Heart left ventricle (tissue), 16 donors: ENCODE data around the gene HEMGN. TPM values are rescaled to one million over a fixed set of nuclear protein-coding genes. Genes with fewer than 3 reads are reported as not detected.

Experiments used
- ATAC-seq, 4 donors: fragments of 200-7000 bp; cut with Tn5 transposase; one replicate each; pipeline ENCODE4 v1.9.1; 2020 to 2022; ENCODE audit warnings: moderate library complexity in 4 of 4, mild to moderate bottlenecking in 3 of 4, moderate number of reproducible peaks in 1 of 4
- DNase-seq, 5 donors: peaks; one replicate each; pipeline ENCODE4 v3.0.0-alpha.2; 2020
- H3K27ac ChIP-seq, 12 donors: fragments of 200-600 bp; sonication (generic) in 4 of 12; one replicate each; pipeline versions ENCODE4 v1.5.0 to v1.8.0; 2016 to 2022; ENCODE audit warnings: mild to moderate bottlenecking in 2 of 12
- H3K27me3 ChIP-seq, 9 donors: fragments of 200-600 bp; sonication (generic) in 2 of 9; one replicate each; pipeline versions ENCODE4 v1.5.1 to v1.8.0; 2016 to 2022; ENCODE audit warnings: mild to moderate bottlenecking in 3 of 9
- H3K36me3 ChIP-seq, 9 donors: fragments of 200-600 bp; sonication (generic) in 2 of 9; one replicate each; pipeline versions ENCODE4 v1.5.0 to v1.8.0; 2018 to 2022; ENCODE audit warnings: mild to moderate bottlenecking in 2 of 9
- H3K4me1 ChIP-seq, 12 donors: fragments of 200-600 bp; sonication (generic) in 4 of 12; one replicate each; pipeline versions ENCODE4 v1.5.0 to v1.8.0; 2016 to 2022; ENCODE audit warnings: mild to moderate bottlenecking in 3 of 12
- H3K4me3 ChIP-seq, 12 donors: fragments of 200-600 bp; sonication (generic) in 4 of 12; one replicate each; pipeline versions ENCODE4 v1.5.0 to v1.8.0; 2017 to 2022; ENCODE audit warnings: mild to moderate bottlenecking in 9 of 12, moderate library complexity in 4 of 12
- H3K9me3 ChIP-seq, 12 donors: fragments of 200-600 bp; sonication (generic) in 4 of 12; one replicate each; pipeline versions ENCODE4 v1.5.0 to v1.8.0; 2016 to 2022; ENCODE audit warnings: mild to moderate bottlenecking in 1 of 12
- POLR2A ChIP-seq, 2 donors: fragments of 450-650 bp; IDR thresholded peaks; one replicate each; pipeline ENCODE4 v1.6.1; 2017; ENCODE audit warnings: antibody characterized with exemption in 2 of 2, mild to moderate bottlenecking in 2 of 2, moderate library complexity in 2 of 2
- WGBS, 4 donors: extraction: QIAGEN DNeasy Blood & Tissue Kit in 2 of 4; methylation state at CpG; one replicate each; pipeline versions ENCODE4 v1.1.5 to v1.1.7; 2013 to 2018; 5-methylcytosine and 5-hydroxymethylcytosine counted together
- intact Hi-C, 10 donors: fragments of 100-400 bp; cut with DNase I; formaldehyde crosslinking; loops; one replicate each; pipeline versions ENCODE4 v1.11.1 to v1.14.2; 2022
- polyA plus RNA-seq, 2 donors: library from polyadenylated mRNA; stranded (reverse); fragments of 200-250 nt; gene quantifications; one replicate each; pipeline ENCODE4 v1.2.3, GENCODE V29; 2013
- total RNA-seq, 9 donors: library from RNA; depleted of rRNA in 2 of 9; stranded (reverse); fragments of >200 nt in 2 of 9; fragmentation: NEBNext Ultra II Directional in 3 of 9; extraction: Animal tissue kit (Norgen Biotek cat#: 25700) in 3 of 9; gene quantifications; one replicate each; pipeline versions ENCODE4 v1.1.0 to v1.2.4, GENCODE V29; 2016 to 2023
- TF ChIP-seq, protein P1 (sequence below), 12 donors: fragments of 200-600 bp; sonication (generic) in 4 of 12; IDR thresholded peaks; one replicate each; pipeline versions ENCODE4 v1.5.0 to v1.8.0; 2018 to 2022; ENCODE audit warnings: antibody characterized with exemption in 12 of 12, mild to moderate bottlenecking in 5 of 12
- donor health status: ischemic (EF 13 %, LVEDD 7.1; RV severe dilation, severe dysfunction).
- donor health status: healthy with polysubstance abuse.
- donor health status: DM: no; HTN: yes; CAD: no.
- donor health status: DM: no; HTN: no; CAD: no.
- donor health status: ischemic (EF 25% LVEDD 6.9; RV normal size, moderate dysfunction).
- donor health status: ischemic (EF 25% LVEDD 5.7; RV mildly dilated, moderate dysfunction).
- donor health status: healthy.
- donor health status: DM: yes; HTN: yes; CAD: no.
- donor health status: ischemic (EF 35%, LVEDD 5.7; RV mildly dilated, moderate dysfunction).
- donor health status: nonischemic (EF 11% LVEDD 7.7; RV severe dilation, severe dysfunction).
- donor health status: DM: yes; HTN: yes; CAD: no.
- donor health status: PGD.
- donor health status: ischemic (EF 29% LVEDD 5.4; RV normal size, mild dysfunction).
- donor health status: nonischemic (EF 23%, LVEDD 6.1; RV moderate dilation, normal function).

Gene HEMGN
- total and polyA plus RNA-seq, 11 donors: 0.23 to 0.40 TPM; not detected in 9

DNA sequence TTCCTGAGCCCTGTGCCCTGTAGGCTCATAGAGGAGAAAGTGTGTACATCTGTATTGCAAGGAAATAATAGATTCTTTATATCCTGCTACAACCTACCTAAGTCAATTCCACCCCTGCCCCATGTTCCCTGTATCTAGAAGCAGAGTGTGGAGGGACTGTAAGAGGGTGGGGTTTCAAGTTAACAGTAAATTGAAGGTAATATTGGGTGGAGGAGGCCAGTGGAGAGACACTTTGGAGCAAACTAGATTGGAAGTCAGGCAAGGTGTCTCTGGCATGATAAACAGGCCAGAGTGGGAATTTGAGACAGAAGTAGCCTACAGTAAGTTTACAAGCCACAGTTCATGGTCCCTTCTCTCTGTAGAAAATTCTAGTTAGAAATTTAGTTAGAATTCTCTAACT, 2.3 kb upstream of the HEMGN start:
- intact Hi-C loops: no loop called here
- no peak for ATAC-seq
- H3K36me3 ChIP-seq: no peaks in the 10 kb centered on the region
- no peak for TF ChIP-seq POLR2A (IDR thresholded peaks at IDR 0.05)
- TF ChIP-seq, protein P1, sequence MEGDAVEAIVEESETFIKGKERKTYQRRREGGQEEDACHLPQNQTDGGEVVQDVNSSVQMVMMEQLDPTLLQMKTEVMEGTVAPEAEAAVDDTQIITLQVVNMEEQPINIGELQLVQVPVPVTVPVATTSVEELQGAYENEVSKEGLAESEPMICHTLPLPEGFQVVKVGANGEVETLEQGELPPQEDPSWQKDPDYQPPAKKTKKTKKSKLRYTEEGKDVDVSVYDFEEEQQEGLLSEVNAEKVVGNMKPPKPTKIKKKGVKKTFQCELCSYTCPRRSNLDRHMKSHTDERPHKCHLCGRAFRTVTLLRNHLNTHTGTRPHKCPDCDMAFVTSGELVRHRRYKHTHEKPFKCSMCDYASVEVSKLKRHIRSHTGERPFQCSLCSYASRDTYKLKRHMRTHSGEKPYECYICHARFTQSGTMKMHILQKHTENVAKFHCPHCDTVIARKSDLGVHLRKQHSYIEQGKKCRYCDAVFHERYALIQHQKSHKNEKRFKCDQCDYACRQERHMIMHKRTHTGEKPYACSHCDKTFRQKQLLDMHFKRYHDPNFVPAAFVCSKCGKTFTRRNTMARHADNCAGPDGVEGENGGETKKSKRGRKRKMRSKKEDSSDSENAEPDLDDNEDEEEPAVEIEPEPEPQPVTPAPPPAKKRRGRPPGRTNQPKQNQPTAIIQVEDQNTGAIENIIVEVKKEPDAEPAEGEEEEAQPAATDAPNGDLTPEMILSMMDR (IDR thresholded peaks at IDR 0.05): no peak
- peaks cover 0 to 32% (median 0%) of the 10 kb centered on the region in 9 donors for H3K27me3 ChIP-seq
- no peak overlapping the region for H3K4me3 ChIP-seq
- H3K4me1 ChIP-seq: peaks cover 0 to 11% (median 0%) of the 10 kb centered on the region in 12 donors
- no peak for DNase-seq
- H3K27ac ChIP-seq: no peak overlapping the region
- H3K9me3 ChIP-seq: no peaks in the 10 kb centered on the region

DNA sequence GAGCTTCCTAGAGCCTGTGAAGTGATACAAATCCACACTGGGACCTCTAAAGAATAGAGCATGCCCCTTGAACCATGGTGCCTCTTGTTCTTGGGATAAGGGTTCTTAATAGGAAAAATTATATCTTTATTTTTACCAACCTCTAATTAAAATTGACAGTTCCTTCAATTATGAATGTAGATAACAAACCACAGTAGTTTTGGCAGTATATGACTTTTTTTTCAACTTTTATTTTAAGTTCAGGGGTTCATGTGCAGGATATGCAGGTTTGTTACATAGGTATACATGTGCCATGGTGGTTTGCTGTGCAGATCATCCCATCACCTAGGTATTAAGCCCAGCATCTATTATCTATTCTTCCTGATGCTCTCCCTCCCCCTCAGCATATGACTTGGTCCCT, 974 bp downstream of the HEMGN start:
- H3K9me3 ChIP-seq: no peaks in the 10 kb centered on the region
- peaks cover 0 to 53% (median 0%) of the 10 kb centered on the region in 9 donors for H3K27me3 ChIP-seq
- ATAC-seq: no peak
- H3K36me3 ChIP-seq: no peaks in the 10 kb centered on the region
- DNase-seq: no peak
- peaks cover 0 to 11% (median 0%) of the 10 kb centered on the region in 12 donors for H3K4me1 ChIP-seq
- H3K27ac ChIP-seq: no peak overlapping the region
- intact Hi-C loops: no loop called here
- no peak overlapping the region for H3K4me3 ChIP-seq
- TF ChIP-seq POLR2A (IDR thresholded peaks at IDR 0.05): no peak
- TF ChIP-seq, protein P1 (IDR thresholded peaks at IDR 0.05): no peak

GRCh38 chr9:97935276-97935675, 2.7 kb downstream of the HEMGN start:
- H3K4me3 ChIP-seq: no peak overlapping the region
- DNase-seq (no peak), ATAC-seq (no peak)
- 58 to 81% (median 71%) methylated on average over 1 of the region's 1 CpG for WGBS, 4 donors
- intact Hi-C loops: no loop called here
- peaks cover 0 to 11% (median 0%) of the 10 kb centered on the region in 12 donors for H3K4me1 ChIP-seq
- H3K27ac ChIP-seq: no peak overlapping the region
- TF ChIP-seq, protein P1 (IDR thresholded peaks at IDR 0.05): no peak
- no peak for TF ChIP-seq POLR2A (IDR thresholded peaks at IDR 0.05)
- H3K27me3 ChIP-seq: peaks cover 0 to 69% (median 3%) of the 10 kb centered on the region in 9 donors
- no peaks in the 10 kb centered on the region for H3K9me3 ChIP-seq
- no peaks in the 10 kb centered on the region for H3K36me3 ChIP-seq

- DNase-seq (no peak), ATAC-seq (no peak)
- intact Hi-C loops: no loop called here
- Histone ChIP-seq H3K4me1 (peaks cover 0 to 11% (median 0%) of the 10 kb centered on the region in 12 donors), H3K4me3 (no peak overlapping the region), H3K36me3 (no peaks in the 10 kb centered on the region), H3K27me3 (peaks cover 0 to 70% (median 3%) of the 10 kb centered on the region in 9 donors), H3K9me3 (no peaks in the 10 kb centered on the region), H3K27ac (no peak overlapping the region)
- WGBS, 4 donors: 27 to 36% (median 32%) methylated on average over 6 of the region's 6 CpGs
- no peak for TF ChIP-seq POLR2A (IDR thresholded peaks at IDR 0.05)
- TF ChIP-seq, protein P1 (IDR thresholded peaks at IDR 0.05): no peak
Observed at GRCh38 chr9:97934321-97935115, 3.5 kb downstream of the HEMGN start.
